ENCODE data around the gene CAVIN3. TPM values are rescaled to one million over a fixed set of nuclear protein-coding genes. Genes with fewer than 3 reads are reported as not detected.

Gene CAVIN3
- total RNA-seq, 4 donors from 2014 or later = 8.2 to 124 (median 31.0) TPM

GRCh38 chr11:6362185-6362872 lies 42.0 kb upstream of the CAVIN3 start:
- intact Hi-C loops (cut with DNase I; ENCODE audit: low total_unique reads) = no loop called here
- Histone ChIP-seq H3K27ac (peak overlapping the region in 1 of 4 donors; percentile 8), H3K9me3 (no peaks in the 10 kb centered on the region), H3K36me3 (no peaks in the 10 kb centered on the region), H3K4me3 (no peak overlapping the region), H3K4me1 (no peaks in the 10 kb centered on the region), H3K27me3 (no peaks in the 10 kb centered on the region)
- in situ Hi-C loops (cut with MboI; ENCODE audit: low pct_ligation_motif_present in 1 of 4, low pct_unique_long_range_greater_than_20kb in 1 of 4, low sequenced_read_pairs in 3 of 4) = no loop called here
- TF ChIP-seq CTCF (IDR thresholded peaks at IDR 0.05) = no peak
- TF ChIP-seq POLR2A (IDR thresholded peaks at IDR 0.05) = no peak
- no peak for TF ChIP-seq EP300 (IDR thresholded peaks at IDR 0.05; ENCODE audit: low read depth)
- TF ChIP-seq POLR2AphosphoS5 (IDR thresholded peaks at IDR 0.05) = no peak
- DNase-seq = no peak
- 64% methylated on average over 5 of the region's 5 CpGs; no CpG with 5 or more reads in 1 of the 2 donors for WGBS, 2 donors (ENCODE audit: low coverage in 1 of 2)

- in situ Hi-C loops (cut with MboI; ENCODE audit: low pct_ligation_motif_present in 1 of 4, low pct_unique_long_range_greater_than_20kb in 1 of 4, low sequenced_read_pairs in 3 of 4) (no loop called here), intact Hi-C loops (cut with DNase I; ENCODE audit: low total_unique reads) (no loop called here)
- H3K27ac ChIP-seq = no peak overlapping the region
- WGBS, 2 donors (ENCODE audit: low coverage in 1 of 2) = 74 to 76% methylated on average over 2 to 3 of the region's 3 CpGs
- H3K27me3 ChIP-seq = no peaks in the 10 kb centered on the region
- no peak for TF ChIP-seq POLR2A (IDR thresholded peaks at IDR 0.05)
- no peak for TF ChIP-seq CTCF (IDR thresholded peaks at IDR 0.05)
- TF ChIP-seq POLR2AphosphoS5 (IDR thresholded peaks at IDR 0.05) = no peak
- no peak for TF ChIP-seq EP300 (IDR thresholded peaks at IDR 0.05; ENCODE audit: low read depth)
- no peak overlapping the region for H3K4me3 ChIP-seq
- no peaks in the 10 kb centered on the region for H3K36me3 ChIP-seq
- no peak for DNase-seq
- H3K4me1 ChIP-seq = peaks cover 0 to 8% (median 0%) of the 10 kb centered on the region in 4 donors
- H3K9me3 ChIP-seq = no peaks in the 10 kb centered on the region
Measured at GRCh38 chr11:6360183-6360582, 39.9 kb upstream of the CAVIN3 start.

- H3K9me3 ChIP-seq = no peaks in the 10 kb centered on the region
- peaks cover 0 to 8% (median 0%) of the 10 kb centered on the region in 4 donors for H3K4me1 ChIP-seq
- intact Hi-C loops (cut with DNase I; ENCODE audit: low total_unique reads) = loop anchor here (2.0 kb wide), 1 partner anchor 48 kb away; no protein-coding TSS in a partner anchor
- WGBS, 2 donors (ENCODE audit: low coverage in 1 of 2) = 33 to 51% methylated on average over 4 to 9 of the region's 9 CpGs
- H3K4me3 ChIP-seq = no peak overlapping the region
- no peaks in the 10 kb centered on the region for H3K27me3 ChIP-seq
- DNase-seq = peak; percentile 24
- peak overlapping the region; percentile 15 to 59 (median 44) for H3K27ac ChIP-seq
- in situ Hi-C loops (cut with MboI; ENCODE audit: low pct_ligation_motif_present in 1 of 4, low pct_unique_long_range_greater_than_20kb in 1 of 4, low sequenced_read_pairs in 3 of 4) = loop anchor here in 2 of 4 donors (10.0 kb wide), 1 partner anchor 332 kb away; no protein-coding TSS in a partner anchor
- no peak for TF ChIP-seq CTCF (IDR thresholded peaks at IDR 0.05)
- no peak for TF ChIP-seq POLR2A (IDR thresholded peaks at IDR 0.05)
- TF ChIP-seq EP300 (IDR thresholded peaks at IDR 0.05; ENCODE audit: low read depth) = no peak
- no peak for TF ChIP-seq POLR2AphosphoS5 (IDR thresholded peaks at IDR 0.05)
- H3K36me3 ChIP-seq = no peaks in the 10 kb centered on the region
Measured at GRCh38 chr11:6357222-6357621, 36.9 kb upstream of the CAVIN3 start.

- H3K27ac ChIP-seq = peak overlapping the region in 3 of 4 donors; percentile 11 to 59 (median 41)
- no peak for DNase-seq
- no peaks in the 10 kb centered on the region for H3K9me3 ChIP-seq
- no peak overlapping the region for H3K4me3 ChIP-seq
- peaks cover 0 to 8% (median 0%) of the 10 kb centered on the region in 4 donors for H3K4me1 ChIP-seq
- H3K36me3 ChIP-seq = no peaks in the 10 kb centered on the region
- in situ Hi-C loops (cut with MboI; ENCODE audit: low pct_ligation_motif_present in 1 of 4, low pct_unique_long_range_greater_than_20kb in 1 of 4, low sequenced_read_pairs in 3 of 4) (loop anchor here in 2 of 4 donors (10.0 kb wide), 1 partner anchor 332 kb away; no protein-coding TSS in a partner anchor), intact Hi-C loops (cut with DNase I; ENCODE audit: low total_unique reads) (loop anchor here (2.0 kb wide), 1 partner anchor 48 kb away; no protein-coding TSS in a partner anchor)
- TF ChIP-seq CTCF (IDR thresholded peaks at IDR 0.05) (no peak), POLR2A (IDR thresholded peaks at IDR 0.05) (no peak), POLR2AphosphoS5 (IDR thresholded peaks at IDR 0.05) (no peak), EP300 (IDR thresholded peaks at IDR 0.05; ENCODE audit: low read depth) (no peak)
- H3K27me3 ChIP-seq = no peaks in the 10 kb centered on the region
- 57 to 58% methylated on average over 4 of the region's 4 CpGs for WGBS, 2 donors (ENCODE audit: low coverage in 1 of 2)
Measured at GRCh38 chr11:6356503-6357055, 36.3 kb upstream of the CAVIN3 start.
